Activated CD8-positive, alpha-beta memory T cell treated with anti-CD3 and anti-CD28 coated beads, Interleukin-2, amount 50 U/mL, for 48 hours (primary cell): ENCODE measurements around the gene PLB1.

Experiments
- DNase-seq: peaks from one replicate; pipeline ENCODE4 v3.0.0-alpha.2; 2020

The PLB1 gene

GRCh38 chr2:28632791-28633190, 136.9 kb downstream of the PLB1 start:
- no peak for DNase-seq

- DNase-seq, result no peak
Measured at GRCh38 chr2:28633204-28633603, 137.3 kb downstream of the PLB1 start.

- DNase-seq, result no peak
Measured at GRCh38 chr2:28633746-28634145, 137.9 kb downstream of the PLB1 start.

DNA sequence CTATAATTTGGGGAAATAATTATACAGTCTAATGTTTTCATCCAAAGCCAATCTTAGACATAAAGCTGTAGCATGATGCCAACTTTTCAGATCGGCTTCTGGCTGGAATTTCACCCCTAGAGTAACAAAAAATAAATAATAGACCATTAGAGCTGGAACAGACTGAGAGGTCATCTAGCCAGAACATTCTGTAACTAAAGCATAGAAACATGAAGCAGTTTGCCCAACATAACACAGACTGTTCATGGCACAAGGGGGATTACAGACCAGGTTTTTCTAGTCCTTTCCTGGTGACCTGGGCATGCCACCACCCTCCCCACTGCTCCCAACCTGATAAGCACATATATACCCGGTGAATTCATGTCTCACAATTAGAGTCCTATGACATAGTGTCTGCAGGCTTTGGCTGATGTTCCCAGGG, 139.3 kb downstream of the PLB1 start:
- no peak for DNase-seq

DNA sequence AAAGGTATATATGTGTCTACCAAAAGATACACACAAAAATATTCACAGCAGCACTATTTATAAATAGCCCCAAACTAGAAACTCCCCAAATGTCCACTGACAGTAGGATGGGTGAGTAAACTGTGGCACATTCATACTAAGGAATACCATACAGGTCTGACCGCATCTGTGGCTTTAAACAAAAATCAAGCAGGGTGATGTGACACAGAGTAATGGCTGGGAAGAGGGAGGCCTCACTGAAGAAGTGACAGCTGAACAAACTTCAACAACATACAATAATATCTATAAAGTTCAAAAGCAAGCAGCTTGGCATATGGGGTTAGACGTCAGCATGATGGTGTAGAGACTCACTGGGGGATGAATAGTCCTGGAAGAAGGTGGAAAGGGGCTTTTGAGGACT, 140.6 kb downstream of the PLB1 start:
- DNase-seq, result no peak

DNA sequence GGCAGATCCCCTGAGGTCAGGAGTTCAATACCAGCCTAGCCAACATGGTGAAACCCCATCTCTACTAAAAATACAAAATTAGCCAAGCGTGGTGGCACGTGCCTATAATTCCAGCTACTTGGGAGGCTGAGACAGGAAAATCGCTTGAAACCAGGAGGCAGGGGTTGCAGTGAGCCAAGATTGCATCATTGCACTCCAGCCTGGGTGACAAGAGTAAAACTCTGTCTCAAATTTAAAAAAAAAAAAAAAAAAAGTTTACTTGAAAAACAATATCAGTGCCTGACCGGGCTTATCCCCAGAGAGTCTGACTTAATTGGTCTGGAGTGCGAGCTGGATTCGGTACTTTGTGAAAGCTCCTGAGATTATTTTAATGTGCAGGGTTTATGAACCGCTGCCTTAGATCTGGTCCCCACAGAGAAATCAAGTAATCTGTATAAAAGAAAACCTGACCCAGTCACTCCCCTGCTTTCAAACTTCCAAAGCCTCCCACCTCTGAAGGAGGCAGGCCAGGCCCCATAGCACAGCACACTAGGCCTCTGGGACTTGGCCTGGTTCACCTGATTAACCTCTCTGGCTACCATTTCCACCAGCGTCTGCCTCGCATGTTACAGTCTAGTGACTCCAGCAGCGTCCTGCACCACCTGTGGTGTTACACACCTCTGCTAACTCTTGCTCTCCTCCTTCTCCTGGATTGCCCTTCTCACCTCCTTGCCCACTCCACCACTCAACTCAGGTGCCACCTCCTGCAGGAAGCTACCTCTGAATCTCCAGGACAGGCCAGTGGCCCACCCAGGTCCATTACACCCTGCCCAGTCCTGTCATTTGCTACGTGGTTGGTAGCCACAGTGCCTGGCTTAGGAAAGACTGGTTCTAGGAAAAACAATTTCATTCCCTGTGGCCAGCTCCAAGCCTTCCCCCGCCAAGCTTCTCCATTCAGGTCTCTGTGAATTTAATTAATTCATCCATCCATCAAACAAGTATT, 141.5 kb downstream of the PLB1 start:
- no peak for DNase-seq

DNA sequence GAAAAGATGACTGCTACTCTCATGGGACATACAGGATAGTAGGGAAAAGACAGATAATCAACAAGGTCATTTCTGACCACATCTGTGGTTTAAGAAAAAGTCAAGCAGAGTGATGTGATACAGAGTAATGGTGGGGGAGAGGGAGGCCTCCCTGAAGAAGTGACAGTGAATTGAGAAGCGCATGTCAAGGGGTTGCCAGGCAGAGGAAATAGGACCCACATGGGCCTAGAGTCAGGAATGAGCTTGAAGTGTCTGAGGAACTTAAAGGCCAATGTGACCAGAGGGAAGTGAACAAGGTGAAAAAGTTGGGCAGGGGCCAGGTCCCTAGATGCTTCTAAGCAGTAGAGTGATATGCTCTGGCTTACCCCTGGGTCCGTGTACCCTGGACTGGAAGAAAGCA, 142.2 kb downstream of the PLB1 start:
- no peak for DNase-seq

DNA sequence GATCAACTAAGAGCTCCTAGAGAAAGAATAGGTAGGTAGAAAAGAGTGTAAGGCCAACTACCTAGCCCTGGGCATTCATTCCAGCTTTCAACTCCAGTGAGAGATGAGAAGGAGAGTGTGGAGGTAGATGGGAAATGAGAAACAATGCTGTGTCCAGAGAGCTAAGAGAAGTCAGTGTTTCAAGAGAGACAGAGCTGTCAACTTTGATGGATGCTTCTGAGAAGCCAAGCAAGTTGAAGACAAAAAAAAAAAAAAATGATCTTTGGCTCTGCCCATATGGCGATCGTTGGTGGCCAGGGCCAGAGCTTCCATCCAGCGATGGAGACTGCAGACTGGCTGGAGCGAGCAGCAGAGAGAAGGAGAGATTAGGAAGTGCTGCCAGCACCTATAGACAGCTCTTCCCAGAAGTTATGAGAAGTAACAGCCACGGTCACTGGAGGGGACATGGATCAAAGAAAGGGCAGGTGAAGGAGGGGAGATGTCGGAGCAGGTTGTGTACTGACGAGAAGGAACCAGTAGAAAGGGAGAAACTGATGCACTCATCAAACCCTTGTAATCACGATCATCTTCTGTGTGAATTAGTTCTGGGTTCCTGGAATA, 143.3 kb downstream of the PLB1 start:
- no peak for DNase-seq

DNA sequence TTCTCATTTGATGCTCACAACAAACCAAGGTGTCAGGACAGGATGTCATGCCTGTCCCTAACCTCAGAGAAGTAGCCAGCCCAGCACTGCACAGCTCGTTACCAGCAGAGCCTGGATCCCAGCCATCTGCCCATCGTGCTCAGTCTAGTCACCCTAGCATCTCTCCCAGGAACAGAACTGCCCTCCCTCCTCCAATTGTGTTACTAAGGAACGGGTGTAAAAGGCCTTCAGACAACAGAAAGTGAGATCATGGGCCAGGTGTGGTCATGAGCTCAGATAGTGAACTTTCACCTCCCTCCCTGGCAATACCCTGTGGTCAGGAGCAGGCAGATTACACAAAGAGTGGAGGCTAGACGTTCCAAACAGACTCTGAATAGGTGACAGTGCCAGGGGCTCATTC, 144.0 kb downstream of the PLB1 start:
- DNase-seq, result no peak

DNA sequence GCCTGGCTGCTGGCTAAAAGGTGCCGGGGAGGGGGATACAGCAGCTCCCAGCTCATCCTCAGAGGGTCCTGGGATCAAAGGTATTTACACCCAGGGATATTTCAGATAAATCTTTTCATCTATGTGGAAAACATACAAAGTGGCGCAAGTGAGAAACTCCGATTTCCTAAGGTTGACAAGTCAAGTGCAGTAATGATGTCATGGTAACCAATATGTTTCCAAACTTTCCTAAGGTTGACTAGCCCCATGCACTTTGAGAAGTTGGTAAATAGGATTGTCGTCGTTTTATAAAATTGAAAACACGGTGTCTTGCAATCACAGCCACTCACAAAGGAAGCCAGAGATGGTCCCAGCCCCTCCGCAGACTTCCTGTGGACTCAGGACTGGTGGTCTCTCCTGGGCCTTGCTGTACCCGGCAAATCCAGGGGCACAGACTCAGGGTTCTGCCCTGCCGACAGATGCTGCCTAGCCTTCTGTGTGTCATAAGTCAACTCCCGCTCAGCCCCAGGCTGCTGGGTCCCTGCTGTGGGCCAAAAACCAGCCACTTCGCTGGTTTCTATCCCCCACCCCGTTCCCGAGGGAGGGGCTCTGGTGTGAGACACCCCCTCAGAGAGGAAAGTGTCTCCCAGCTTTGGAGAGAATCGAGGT, 144.5 kb downstream of the PLB1 start:
- no peak for DNase-seq

- no peak for DNase-seq
Measured at GRCh38 chr2:28640908-28641300, 145.0 kb downstream of the PLB1 start.

DNA sequence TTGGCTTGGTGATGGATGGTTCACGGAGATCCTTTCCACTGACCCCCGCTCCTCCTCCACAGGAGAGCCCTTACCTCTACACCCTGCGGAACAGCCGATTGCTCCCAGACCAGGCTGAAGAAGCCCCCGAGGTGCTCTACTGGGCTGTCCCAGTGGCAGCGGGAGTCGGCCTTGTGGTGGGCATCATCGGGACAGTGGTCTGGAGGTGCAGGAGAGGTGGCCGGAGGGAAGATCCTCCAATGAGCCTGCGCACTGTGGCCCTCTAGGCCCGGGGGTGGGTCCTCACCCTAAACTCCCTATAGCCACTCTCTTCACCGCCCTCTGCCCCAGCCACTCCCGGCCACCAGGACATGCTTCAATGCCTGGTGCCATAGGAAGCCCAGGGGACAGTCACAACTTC, 146.9 kb downstream of the PLB1 start:
- no peak for DNase-seq

- no peak for DNase-seq
Measured at GRCh38 chr2:28643327-28643726, 147.5 kb downstream of the PLB1 start.

DNA sequence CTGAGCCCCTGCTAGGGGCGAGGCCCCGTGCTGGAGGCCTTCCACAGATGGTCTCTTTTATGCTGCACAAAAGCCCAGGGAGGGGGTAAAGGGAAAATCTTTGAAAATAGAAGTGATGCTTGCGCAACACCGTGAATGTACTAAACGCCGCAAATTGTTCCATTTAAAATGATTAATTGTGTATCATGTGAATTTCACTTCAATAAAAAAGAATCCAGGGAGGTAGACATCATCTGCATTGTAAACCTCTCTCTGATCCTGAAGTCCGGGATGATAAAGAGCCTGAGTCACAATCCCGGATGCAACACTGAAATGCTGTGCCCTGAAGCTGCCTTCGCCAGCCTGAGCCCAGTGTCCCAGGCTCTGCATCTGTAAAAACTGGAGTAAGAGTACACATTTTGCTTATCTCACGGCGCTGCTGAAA, 148.1 kb downstream of the PLB1 start:
- no peak for DNase-seq

- DNase-seq, result no peak
Measured at GRCh38 chr2:28644760-28645159, 148.9 kb downstream of the PLB1 start.

- no peak for DNase-seq
Measured at GRCh38 chr2:28645553-28645952, 149.7 kb downstream of the PLB1 start.

DNA sequence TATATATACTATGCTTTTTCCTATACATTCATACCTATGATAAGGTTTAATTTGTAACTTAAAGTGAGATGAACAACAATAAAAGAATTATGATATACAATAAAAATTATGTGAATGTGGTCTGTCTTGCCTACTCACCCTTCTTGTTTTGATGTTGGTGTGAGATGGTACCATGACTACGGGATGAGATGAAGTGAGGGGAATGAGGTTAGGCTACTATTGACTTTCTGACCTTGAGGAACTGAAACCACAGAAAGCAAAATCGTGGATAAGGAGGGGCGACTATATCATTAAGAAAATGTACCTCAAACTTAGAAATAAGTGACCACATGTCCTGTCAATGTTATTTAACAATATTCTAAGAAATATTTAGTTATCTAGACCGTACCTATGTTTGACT, 151.8 kb downstream of the PLB1 start:
- no peak for DNase-seq

- no peak for DNase-seq
Measured at GRCh38 chr2:28648147-28648546, 152.3 kb downstream of the PLB1 start.

DNA sequence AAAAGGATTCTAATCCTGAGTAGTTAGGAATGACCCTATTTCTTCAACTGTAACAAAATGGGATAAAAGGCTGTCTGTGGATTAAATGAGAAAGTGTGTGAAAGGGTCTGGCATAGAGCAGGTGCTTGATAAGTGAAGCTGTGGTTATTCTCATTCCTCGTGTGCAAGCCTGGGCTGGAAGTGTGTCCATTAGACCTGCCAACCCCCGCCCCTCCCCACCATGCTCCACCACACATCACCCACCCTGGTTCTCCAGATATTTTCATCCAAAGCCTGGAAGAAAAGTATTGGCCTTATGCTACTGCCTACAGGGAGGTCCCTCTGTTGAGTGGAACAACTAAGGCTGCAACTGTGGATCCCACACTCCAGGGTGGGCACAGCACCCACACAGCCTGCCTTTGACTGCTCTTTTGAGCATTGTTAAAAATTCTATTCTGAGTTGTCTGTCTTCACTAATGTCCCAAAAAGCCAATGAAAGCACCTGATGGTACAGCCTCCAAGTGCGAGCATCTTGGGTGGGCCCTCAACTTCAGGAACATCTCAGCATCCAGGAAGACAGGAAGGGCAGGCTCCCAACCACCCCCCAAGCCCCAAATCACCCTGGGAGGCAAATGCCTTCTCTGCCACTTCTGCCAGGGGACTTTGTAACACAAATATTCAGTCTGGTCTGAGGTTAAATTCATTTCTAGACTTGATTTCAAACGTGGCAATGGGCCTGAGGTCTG, 153.0 kb downstream of the PLB1 start:
- no peak for DNase-seq

DNA sequence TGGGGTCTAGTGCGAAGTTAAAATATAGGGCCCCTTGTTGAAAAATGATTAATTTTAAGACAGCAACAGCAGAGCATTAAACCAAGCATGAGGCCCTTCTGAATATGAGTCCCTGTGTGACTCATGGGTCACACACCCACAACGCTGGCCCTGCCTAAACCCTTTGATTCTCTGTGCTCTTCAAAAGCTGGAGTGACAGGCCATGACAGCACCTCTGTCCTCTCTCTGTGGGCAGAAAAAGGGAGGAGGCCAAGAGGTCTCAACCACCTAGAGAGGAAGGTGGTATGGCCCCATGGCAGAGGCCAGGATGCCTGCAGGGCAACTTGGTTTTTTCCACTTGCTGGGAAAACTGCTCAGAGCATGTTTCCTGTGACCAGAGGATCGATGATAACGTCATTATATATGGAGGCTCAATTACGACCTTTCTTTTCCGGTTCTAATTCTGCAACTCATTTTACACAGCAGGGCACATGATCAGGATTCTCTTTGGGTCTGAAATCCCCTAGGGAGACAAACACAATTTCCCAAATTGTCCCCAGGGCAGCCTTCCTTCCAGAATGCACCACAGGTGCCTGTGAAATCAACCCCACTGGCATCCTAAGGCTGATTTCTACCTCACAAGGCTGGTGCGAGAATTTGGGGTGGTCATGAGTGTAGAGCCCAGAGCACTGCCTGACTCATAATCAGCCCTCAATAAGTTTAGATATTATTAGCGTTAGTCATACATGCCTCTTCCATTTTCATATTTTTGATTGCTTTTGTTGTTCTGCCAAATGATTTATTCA, 153.8 kb downstream of the PLB1 start:
- DNase-seq, result peak; percentile 71

DNA sequence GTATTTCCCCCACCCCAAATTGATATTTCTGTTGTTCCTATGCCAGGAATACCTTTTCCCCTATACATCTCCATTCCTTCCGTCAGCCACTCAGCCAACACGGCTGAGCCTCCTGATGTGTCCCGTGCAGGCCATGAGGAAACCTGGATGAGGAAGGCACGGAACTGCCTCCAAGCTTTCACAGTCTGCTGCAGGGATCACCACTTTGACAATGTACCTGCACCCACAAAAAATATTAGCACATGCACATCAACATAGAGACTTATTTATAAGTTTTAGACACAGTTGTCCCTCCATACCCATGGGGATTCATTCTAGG, 154.4 kb downstream of the PLB1 start:
- no peak for DNase-seq

- no peak for DNase-seq
Measured at GRCh38 chr2:28652217-28652616, 156.4 kb downstream of the PLB1 start.
